Myocyte (in vitro differentiated cells): ENCODE results near the gene EFCC1. TPM values are rescaled to one million over a fixed set of nuclear protein-coding genes. Genes with fewer than 3 reads are reported as not detected.

Experiments
- DNase-seq: peaks from one replicate; pipeline ENCODE4 v3.0.0-alpha.2; 2012; ENCODE audit warnings: low read depth
- polyA plus RNA-seq: library from polyadenylated mRNA; unstranded; fragments of >200 nt; gene quantifications from one replicate; pipeline ENCODE4 v1.2.1, GENCODE V29; 2012; ENCODE audit warnings: missing spikeins
- total RNA-seq: library from RNA; depleted of rRNA; stranded (reverse); fragments of >200 nt; gene quantifications from 2 replicates; pipeline ENCODE4 v1.2.3, GENCODE V29; 2014

EFCC1 gene, protein sequence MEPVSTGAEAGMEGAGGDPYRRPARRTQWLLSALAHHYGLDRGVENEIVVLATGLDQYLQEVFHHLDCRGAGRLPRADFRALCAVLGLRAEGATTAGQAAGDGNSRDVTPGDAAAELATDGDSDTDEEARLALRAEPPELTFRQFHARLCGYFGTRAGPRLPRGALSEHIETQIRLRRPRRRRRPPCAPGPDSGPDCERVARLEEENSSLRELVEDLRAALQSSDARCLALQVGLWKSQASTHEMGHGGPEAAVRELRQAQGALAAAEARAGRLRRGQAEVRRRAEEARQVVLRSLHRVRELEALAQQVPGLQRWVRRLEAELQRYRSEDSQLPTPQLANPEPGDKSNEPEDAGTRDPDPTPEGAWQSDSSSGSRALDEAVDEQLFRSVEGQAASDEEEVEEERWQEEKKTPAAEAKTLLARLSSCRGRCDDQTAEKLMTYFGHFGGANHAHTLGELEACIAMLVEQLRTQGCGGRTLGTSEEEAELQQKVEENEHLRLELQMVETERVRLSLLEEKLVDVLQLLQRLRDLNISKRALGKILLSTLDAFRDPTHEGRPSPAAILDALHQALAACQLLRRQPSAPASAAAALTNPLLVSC
- 1.6 and 4.6 TPM in 2 replicates for total RNA-seq
- polyA plus RNA-seq = 1.6 TPM

DNA sequence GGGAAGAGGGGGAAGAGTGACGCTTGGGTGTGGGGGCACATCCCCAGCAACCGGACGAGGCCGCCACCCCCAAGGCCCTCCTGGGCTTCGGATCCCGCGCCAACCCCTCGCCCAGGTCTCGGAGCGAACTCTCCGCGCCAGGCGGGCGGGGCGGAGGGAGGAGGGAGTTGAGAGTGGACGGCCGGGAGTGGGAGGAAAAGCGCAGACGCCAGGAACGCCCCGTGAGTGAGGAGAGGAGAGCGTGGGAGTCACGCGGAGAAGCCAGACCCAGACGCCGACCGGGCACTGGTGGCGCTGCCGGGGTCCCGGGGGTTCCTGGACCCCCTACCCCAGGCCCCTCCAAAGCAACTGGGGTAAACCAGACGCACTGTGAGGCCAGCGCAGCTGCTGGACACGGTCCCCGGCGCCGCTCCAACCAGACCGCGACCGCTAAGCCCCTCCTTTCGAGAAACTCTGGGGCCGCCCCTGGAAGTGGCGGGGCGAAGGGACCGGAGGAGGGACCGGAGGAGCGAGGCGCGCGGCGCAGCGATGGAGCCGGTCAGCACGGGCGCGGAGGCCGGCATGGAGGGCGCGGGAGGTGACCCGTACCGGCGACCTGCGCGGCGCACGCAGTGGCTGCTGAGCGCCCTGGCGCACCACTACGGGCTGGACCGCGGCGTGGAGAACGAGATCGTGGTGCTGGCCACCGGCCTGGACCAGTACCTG lies at the start of gene EFCC1:
Gene EFCC1, plus strand, starts transcription at position 204 of the 705 bp plus-strand sequence. Its CDS starts 325 bp downstream, at position 529.
- peak; percentile 46 for DNase-seq

DNA sequence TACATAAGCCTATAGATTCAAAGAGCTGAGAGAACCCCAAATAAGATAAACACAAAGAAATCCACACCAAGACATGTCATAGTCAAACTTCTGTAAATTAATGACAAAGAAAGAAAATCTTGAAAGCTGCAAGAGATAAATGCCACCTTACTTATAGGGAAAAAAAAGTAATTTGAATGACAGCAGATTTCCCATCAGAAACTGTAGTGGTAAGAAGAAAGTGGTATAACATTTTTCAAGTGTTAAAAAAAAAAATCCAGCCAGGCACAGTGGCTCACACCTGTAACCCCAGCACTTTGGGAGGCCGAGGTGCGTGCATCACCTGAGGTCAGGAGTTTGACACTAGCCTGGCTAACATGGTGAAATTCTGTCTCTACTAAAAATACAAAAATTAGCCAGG lies 44.7 kb upstream of the EFCC1 start:
- DNase-seq = no peak

DNA sequence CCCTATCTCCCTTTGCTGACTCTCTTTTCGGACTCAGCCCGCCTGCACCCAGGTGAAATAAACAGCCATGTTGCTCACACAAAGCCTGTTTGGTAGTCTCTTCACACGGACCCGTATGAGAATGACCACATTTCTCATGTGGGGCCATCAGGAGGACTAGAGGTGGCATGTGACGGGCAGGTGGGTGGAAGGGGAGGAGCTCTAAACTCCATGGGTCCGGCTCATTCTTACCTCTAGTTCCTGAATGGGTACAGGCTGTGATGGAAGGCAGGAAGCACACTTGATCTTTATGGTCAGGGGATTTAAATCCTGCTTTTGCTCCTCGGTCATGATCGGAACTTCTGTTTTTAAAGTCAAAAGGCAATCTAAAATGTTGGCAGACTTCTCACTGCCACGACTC lies 35.8 kb upstream of the EFCC1 start:
- no peak for DNase-seq

DNA sequence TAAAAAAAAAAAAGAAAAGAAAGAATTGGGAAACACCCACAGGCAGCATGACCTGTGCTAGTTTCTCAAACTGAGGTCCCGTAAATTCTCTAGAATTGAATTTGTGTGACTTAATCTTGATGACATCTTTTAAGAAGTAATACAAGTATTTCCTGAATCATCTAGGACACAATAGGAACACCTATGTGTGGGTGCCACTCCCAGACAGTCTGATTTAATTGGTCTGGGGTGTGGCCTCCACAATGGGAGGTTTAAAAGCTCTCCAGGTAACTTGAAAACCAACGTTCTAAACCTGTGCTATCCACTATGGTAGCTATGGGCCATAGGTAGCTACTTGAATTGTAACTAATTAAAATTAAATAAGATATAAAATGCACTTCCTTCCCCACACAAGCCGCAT lies 35.3 kb upstream of the EFCC1 start:
- no peak for DNase-seq

DNA sequence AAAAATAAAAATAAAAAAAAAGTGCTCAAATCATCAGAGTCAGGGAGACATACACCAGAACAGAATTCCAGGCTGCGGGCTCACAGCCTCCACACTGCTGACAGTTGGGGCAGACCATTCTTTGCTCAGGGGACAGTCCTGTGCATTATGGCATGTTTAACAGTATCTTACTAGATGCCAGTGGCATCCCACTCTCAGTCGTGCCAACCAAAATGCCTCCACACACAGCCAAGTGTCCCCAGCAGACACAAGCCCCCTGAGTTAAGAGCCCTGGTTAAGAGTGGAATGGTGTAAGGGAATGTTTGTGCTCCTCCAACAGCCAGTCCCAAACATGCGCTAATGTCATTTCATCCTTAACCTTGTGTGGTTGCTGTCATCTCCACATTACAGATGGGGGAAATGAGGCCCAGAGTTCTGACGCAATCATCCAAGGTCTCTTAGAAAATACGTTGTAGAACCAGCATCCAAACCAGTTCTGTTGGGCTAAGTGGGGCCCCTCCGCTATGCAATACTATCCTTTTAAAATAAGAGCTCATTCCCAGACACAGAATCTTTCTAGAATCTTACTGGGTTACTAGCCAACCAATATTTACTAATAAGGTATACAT lies 33.3 kb upstream of the EFCC1 start:
- DNase-seq = no peak

DNA sequence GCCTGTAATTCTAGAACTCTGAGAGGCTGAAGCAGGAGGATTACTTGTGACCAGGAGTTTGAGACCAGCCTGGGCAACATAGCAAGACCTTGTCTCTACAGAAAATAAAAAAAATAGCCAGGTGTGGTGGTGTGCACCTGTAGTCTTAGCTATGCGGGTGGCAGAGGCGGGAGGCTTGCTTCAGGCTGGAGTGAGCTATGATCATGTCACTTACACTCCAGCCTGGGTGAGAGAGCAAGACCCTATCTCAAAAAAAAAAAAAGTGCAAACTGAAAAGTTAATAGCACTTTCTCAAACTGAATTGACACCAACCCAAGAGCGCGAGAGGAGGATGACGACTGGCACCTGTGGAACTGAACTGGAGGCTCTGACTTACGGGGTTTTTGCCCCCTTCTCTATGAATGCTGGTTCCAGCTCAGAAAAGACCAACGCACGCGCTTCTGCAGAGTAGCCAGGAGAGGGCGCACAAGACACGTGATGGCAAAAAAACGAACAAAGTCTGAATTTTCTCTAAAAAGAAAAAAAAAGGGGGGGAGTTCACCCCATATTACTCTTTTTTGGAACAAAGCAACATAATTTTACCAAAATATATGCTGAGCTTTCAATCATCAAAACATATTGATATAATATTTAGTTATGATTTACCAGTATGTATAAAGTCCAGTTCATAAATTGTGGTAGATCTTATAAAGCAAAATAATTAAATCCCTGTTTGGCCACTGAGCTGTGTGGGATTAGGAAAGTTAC lies 30.9 kb upstream of the EFCC1 start:
- DNase-seq = peak; percentile 52

DNA sequence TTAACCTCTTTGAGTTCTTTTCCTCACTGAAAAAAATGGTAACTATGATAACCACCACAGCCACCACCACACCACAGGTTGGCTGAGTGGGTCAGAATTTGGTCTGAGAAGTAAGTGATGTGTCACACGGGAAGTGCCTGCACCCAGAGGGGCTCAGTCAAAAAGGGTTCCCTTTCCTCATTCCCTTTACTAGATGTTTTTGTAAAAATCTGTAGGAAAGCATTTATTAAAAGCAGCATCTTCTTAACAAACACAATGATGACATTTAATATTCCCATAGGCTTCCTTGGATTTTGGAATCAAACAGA lies 30.4 kb upstream of the EFCC1 start:
- DNase-seq = peak; percentile 29

DNA sequence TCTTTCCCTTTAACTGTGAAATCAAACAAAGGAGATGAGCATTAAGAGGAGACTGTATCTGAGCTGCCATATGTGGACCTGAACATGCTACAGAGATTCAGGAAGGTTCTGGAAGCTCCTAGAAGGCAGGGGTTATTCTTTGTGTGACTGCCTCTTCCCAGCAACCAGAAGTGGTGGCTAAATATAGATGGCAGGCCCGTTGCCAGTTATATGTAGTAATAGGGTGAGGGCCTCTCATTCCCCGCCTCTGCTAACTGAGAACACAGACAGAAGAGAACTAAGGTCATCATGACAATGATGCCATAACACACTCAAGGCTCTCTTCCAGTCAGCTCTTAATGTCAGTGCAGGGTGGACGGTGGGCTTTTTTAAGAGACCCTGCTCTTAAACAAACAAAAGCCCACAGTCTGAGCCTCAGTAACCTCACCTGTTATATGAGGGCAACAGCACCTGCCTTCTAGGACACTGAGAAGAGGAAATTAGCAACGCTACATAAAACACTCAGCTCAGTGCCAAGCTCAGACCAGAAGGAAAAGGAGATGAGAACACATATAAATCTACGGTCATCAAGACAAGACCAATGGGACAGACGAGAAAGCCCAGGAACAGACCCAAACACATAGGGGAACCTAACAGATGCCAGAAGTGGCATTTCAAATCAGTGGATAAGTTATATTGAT lies 29.5 kb upstream of the EFCC1 start:
- DNase-seq = peak; percentile 78

DNA sequence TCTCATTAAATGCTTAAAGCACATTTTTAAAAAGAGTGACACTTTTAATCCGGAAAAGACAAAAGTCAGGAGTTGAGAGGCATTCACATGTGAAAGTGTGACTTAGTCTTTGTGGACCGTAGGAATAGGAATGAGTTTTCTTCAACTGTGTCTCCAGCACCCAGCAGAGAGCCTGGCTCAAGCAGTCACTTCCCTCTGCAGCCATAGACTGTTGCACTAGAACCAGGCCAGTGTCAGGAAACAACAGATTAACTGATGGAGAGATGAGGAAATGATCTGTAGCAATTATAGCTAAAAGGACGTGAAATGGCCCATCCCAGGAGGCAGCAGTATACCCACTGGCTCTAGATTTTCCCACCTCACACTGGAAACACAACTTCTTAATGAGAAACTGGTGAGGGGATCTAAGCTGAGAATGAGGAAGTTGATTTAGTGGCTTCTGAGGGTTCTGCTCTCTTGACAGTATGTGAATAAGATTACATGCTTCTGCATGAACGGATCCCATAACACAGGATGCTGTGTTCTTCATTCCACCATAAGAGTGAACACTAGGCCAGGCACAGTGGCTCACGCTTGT lies 27.0 kb upstream of the EFCC1 start:
- DNase-seq = no peak

DNA sequence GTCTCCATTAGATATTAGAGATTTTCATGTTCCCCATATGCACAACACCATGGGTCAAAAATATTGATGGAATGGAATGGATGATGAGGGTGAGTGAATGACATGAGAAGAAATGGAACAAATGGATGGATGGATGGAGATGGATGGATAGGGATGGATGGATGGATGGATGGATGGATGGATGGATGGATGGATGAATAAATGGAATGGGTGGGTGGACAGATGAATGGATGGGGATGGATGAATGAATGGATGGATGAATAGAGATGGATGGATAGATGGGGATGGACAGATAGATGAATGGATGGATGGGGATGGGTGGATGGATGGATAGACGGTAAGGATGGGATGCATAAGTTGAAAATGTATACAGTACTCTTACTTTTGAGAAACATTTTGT lies 25.8 kb upstream of the EFCC1 start:
- DNase-seq = no peak

DNA sequence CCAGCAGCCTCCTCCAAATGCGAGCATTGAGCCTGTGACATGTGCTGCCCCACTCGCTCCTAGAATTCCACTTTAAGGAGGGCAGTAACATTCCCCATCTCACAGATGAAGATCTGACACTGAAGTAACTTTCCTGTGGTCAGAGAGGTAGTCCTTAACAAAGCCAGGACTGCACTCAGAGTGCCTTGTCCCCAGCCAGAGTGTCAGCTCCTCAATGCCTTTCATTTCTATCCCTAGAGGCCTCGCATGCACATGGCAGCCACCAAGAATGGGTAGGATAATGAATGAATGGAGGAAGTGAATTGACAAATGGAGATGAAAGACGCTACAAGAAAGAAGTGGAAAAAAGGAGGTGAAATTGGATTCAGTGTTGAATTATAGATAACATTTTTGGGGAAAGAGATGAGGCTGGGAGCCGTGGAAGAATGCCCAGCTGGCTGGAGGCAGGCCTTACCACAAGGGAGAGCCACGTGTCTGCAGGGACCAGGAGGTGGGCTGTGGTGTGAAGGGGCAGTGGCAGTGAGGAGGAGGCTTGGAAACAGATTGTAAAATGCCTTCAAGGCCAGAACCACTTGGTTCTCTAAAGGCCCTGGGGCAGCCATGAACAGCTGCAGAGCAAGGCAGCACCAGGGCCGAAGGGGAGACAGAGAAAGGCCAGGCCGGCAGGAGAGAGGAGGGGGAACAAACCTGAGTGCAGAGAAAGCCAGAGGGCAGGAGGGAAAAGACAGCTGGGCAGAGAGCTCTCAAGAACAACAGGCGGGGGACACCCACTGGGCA lies 17.6 kb upstream of the EFCC1 start:
- peak; percentile 57 for DNase-seq

DNA sequence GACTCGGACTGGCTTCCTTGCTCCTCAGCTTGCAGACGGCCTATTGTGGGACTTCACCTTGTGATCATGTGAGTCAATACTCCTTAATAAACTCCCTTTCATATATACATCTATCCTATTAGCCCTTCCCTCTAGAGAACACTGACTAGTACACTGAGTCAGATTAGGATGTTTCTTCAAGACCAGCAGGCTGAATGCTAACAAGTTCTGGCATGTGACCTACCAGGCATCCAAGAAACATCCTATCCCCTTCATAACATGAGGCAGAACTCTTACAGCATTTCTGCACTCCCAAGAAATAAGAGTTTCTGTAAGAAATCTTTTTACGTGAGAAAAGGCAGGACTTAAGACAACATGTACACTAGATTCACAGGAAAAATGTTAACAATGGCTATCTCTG lies 16.5 kb upstream of the EFCC1 start:
- DNase-seq = no peak

DNA sequence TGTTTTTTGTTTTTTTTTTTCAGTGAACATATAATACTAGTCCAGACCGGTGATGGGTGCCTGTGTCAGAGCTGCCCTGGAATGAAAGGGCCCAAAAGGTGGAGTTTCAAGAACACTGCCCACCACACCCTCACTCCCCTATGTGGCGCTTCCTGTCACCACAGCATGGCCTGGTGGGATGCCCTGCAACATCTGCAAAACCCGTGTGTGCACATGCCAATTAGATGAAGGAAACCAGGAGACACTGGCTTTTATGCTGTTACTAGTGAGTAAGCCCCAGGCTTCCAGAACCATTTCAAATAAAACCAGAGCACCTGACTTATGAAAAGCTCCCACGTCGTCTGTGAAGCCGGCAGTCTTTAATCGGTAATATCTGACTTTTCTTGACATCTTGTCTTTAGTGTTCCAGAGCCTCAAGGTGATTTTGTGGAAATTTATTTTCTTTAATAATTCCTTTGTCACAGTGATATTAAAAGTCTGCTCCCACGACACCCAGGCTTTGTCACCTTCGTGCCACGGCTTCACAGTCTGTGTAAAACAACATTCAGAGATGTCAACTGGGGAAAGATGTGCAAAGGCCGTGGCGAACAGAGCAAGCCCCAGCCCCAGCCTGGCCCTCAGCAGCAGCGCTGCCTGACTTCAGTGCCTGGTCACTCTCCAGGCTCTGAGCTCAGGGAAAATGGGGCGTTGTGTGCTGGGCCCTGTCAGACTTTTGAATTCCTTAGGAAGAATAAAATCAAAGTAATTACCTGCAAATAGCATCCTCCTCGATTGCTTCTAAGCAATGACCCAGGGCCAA lies 13.6 kb upstream of the EFCC1 start:
- DNase-seq = no peak

DNA sequence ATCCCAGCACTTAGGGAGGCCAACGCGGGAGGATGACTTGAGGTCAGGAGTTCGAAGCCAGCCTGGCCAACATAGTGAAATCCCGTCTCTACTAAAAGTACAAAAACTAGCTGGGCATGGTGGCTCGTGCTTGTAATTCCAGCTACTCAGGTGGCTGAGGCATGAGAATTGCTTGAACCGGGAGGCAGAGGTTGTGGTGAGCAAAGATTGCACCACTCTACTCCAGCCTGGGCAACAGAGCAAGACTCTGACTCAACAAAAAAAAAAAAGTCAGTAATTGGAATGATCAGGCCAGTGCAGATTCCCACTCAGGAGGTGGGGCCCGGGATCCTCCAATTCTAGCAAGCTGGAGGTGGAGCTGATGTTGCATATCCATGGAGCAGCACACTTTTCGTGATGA lies 12.8 kb upstream of the EFCC1 start:
- DNase-seq = no peak

DNA sequence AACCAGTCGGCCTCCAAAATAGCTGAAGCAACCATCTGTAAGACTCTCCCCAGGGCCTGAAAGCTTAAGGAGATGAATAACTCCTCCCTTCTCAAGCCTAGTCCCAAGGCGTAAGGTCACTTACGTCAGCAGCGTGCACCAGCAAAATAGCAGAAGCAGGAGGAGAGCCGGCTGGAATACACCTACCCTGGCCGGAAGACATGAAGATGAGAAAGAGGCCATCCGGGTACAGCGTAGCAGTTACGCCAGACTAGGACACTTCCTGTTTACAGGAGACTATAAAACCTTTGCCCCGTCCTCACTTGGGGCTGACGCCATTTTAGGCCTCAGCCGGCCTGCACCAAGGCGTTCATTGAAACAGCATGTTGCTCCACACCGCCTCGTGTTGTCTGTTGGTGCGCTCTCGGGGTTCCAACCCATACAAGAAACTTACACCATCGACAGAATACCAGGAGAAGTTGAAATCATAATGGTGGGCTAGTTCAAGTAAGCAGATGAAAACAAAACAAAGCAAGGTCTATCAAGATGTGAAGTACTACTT lies 9.7 kb upstream of the EFCC1 start:
- no peak for DNase-seq

DNA sequence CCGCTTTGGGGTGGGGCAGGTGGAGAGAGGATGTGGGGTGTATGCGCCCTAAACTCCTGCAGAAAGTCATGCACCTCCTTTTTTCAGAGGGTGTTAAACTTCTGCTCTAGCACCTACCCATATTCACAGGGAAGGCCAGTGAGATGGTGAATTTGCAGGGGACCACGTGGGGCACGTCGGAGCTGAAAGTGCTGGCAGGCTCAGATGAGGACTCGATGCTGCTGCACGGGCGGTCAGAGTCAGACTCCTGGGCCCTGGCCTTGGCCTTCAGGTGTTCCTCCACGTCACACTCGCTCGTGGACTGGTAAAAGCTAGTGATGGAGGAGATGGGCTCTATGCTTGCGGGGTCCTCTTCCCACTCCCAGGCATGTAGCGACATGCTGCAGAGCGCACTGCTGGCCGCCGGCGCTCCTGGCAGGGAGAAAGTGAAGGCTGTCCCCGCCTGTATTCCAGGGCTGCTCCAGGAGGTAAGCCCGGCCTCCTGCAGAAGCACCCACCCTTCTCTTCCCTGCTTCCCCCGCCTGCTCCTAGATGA lies 8.1 kb upstream of the EFCC1 start:
- DNase-seq = no peak

DNA sequence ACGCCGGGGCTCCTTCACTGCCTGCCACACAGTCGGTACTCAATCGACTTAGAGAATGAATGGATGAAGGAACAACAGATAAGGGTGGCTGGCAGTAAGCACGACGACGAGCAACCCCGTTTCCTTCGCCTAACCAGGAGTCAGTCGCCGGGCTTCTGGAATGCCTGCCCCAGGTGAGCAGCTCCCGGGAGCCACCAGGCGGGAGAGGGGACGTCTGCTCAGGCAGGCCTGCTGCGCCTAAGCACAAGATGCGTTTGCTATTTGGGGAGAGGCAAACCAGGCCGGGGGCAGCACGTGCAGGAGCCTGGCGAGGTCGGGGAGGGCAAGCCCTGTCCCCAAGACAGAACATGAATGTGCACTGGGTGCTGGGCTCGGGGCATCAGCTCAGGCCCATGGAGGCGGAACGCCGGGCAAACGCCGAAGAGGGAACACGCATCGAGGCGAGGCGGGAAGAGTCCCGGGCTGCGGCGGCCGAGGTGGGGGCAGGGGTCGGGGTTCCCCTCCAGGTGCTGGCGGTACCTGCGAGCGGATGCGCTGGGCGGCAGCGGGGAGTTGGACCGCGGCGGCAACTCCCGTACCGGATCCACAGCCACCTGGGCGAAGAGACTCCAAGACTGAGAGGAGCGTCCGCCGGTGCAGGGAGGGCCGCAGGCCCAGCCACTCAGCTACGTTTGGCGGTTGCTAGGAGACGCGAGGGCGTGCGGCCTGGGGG lies 7.5 kb upstream of the EFCC1 start, which contains the start of gene CFAP92:
Gene CFAP92, minus strand, starts transcription at position 616 of the 712 bp plus-strand sequence. CDS start 772 bp downstream, outside the sequence.
- DNase-seq = peak; percentile 63
